Measurements from ENCODE around the gene OLFM2. TPM values are rescaled to one million over a fixed set of nuclear protein-coding genes. Genes with fewer than 3 reads are reported as not detected.
"Not testable (repeated sequence)": the region's sequence is repeated elsewhere in the genome, so short reads cannot be mapped to it uniquely, and the experiment has no call there.

Gene OLFM2
- total and polyA plus RNA-seq, 10 donors, result 1.5 to 4.6 (median 2.5) TPM

DNA sequence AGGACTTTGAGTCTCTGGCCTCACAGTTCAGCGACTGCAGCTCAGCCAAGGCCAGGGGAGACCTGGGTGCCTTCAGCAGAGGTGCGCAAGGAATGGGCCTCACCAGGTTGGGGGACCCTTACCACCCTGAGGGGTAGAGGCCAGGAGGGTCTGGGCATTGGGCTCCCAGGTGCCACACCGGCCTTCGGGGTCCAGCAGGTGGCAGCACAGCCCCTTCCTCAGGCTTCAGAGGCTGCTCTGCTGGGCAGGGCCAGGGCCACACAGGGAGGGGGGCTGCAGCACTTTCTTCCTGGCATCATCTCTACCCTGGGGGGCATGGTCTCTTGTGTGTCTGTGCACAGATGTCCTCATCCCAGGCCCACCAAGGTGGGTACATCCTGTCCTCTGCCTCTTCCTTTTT, 88.3 kb downstream of the OLFM2 start:
- TF ChIP-seq, protein P1, sequence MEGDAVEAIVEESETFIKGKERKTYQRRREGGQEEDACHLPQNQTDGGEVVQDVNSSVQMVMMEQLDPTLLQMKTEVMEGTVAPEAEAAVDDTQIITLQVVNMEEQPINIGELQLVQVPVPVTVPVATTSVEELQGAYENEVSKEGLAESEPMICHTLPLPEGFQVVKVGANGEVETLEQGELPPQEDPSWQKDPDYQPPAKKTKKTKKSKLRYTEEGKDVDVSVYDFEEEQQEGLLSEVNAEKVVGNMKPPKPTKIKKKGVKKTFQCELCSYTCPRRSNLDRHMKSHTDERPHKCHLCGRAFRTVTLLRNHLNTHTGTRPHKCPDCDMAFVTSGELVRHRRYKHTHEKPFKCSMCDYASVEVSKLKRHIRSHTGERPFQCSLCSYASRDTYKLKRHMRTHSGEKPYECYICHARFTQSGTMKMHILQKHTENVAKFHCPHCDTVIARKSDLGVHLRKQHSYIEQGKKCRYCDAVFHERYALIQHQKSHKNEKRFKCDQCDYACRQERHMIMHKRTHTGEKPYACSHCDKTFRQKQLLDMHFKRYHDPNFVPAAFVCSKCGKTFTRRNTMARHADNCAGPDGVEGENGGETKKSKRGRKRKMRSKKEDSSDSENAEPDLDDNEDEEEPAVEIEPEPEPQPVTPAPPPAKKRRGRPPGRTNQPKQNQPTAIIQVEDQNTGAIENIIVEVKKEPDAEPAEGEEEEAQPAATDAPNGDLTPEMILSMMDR (IDR thresholded peaks at IDR 0.05 in 8 of 11, conservative IDR thresholded peaks at IDR 0.05 in 3 of 11), result peak in 6 of 11 experiments; percentile 3 to 55 (median 30)
- TF ChIP-seq POLR2AphosphoS5 (IDR thresholded peaks at IDR 0.05) (no peak), POLR2A (IDR thresholded peaks at IDR 0.05) (no peak)
- peaks cover 0 to 96% (median 59%) of the 10 kb centered on the region in 6 donors for H3K36me3 ChIP-seq
- H3K27me3 ChIP-seq (replicated peaks in 1 of 7), result no peaks in the 10 kb centered on the region
- no peak for DNase-seq
- H3K4me1 ChIP-seq, result peaks cover 0 to 9% (median 0%) of the 10 kb centered on the region in 6 donors
- peaks cover 0 to 11% (median 9%) of the 10 kb centered on the region in 8 donors for H3K9me3 ChIP-seq
- WGBS, 5 donors, result 75 to 90% (median 86%) methylated on average over 2 to 4 of the region's 4 CpGs; no CpG with 5 or more reads in 1 of the 5 donors
- H3K4me3 ChIP-seq, result no peak overlapping the region
- intact Hi-C loops (cut with DNase I; ENCODE audit: low total_unique reads), result no loop called here
- H3K27ac ChIP-seq, result peak overlapping the region in 1 of 8 donors; percentile 11

DNA sequence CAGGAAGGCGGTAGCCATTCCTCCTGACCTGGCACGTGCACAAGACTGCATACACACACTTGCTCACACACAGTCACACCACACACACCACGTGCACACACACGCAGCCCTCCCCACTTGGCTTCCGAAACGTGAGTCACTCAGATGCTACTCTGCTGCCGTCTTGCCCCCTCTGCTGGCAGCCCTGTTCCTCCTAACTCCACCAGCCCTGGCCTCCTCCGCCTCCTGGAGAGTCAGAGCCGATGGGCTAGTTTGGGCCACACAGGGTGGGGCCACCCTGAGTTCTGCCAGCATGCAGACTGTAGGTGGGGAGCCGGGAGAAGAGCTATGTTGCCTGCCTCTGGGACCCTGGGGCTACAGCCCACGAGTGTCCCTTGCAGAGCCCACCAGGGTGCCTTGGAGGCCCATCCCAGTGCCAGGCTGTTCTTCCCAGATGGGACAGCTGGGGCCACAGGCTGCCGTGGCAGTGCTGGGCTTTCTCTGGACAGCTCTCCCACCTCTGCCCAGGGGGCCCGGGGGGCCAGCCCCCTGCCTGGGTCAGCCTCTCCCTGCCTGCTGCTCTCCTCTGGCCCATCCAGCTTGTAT, 89.1 kb downstream of the OLFM2 start:
- peaks cover 0 to 98% (median 68%) of the 10 kb centered on the region in 6 donors for H3K36me3 ChIP-seq
- no peak for DNase-seq

DNA sequence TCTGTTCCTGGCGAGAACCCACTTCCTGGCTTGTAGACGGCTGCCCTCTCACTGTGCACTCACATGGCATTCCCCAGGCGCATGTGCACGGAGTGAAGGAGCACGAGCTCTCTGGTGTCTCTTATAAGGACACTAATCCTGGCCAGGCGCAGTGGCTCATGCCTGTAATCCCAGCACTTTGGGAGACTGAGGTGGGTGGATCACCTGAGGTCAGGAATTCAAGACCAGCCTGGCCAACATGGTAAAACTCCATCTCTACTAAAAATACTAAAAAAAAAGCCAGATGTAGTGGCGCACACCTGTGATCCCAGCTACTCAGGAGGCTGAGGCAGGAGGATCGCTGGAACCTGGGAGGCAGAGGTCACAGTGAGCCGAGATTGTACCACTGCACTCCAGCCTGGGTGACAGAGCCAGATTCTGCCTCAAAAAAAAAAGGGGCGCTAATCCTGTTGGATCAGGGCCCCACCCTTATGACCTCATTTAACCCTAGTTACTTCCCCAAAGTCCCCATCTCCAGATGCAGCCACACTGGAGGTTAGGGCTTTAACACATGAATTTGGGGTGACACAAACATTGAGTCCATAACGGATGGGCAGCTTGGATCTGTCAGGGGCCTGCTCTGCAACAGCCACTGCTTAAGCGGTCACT, 92.6 kb downstream of the OLFM2 start:
- Histone ChIP-seq H3K9me3 (peaks cover 0 to 14% (median 9%) of the 10 kb centered on the region in 8 donors), H3K36me3 (peaks cover 3 to 100% (median 88%) of the 10 kb centered on the region in 6 donors), H3K4me1 (peaks cover 0 to 11% (median 0%) of the 10 kb centered on the region in 6 donors)
- DNase-seq; H3K27ac ChIP-seq; intact Hi-C loops (cut with DNase I; ENCODE audit: low total_unique reads); H3K27me3 ChIP-seq (replicated peaks in 1 of 7); H3K4me3 ChIP-seq: not testable (repeated sequence)
- 91 to 96% (median 96%) methylated on average over 8 to 12 of the region's 12 CpGs for WGBS, 5 donors

More for the DNA sequence above, 89.1 kb downstream of the OLFM2 start:
- intact Hi-C loops (cut with DNase I; ENCODE audit: low total_unique reads), result no loop called here
- H3K4me3 ChIP-seq, result no peak overlapping the region
- no peak overlapping the region for H3K27ac ChIP-seq
- TF ChIP-seq, protein P1 (IDR thresholded peaks at IDR 0.05 in 8 of 11, conservative IDR thresholded peaks at IDR 0.05 in 3 of 11), result peak in 2 of 11 experiments; percentile 14 to 20
- TF ChIP-seq POLR2A (IDR thresholded peaks at IDR 0.05), result no peak
- H3K27me3 ChIP-seq (replicated peaks in 1 of 7), result no peaks in the 10 kb centered on the region
- H3K4me1 ChIP-seq, result peaks cover 0 to 9% (median 0%) of the 10 kb centered on the region in 6 donors
- peaks cover 0 to 14% (median 9%) of the 10 kb centered on the region in 8 donors for H3K9me3 ChIP-seq
- WGBS, 5 donors, result 64 to 87% (median 76%) methylated on average over 7 to 13 of the region's 13 CpGs

DNA sequence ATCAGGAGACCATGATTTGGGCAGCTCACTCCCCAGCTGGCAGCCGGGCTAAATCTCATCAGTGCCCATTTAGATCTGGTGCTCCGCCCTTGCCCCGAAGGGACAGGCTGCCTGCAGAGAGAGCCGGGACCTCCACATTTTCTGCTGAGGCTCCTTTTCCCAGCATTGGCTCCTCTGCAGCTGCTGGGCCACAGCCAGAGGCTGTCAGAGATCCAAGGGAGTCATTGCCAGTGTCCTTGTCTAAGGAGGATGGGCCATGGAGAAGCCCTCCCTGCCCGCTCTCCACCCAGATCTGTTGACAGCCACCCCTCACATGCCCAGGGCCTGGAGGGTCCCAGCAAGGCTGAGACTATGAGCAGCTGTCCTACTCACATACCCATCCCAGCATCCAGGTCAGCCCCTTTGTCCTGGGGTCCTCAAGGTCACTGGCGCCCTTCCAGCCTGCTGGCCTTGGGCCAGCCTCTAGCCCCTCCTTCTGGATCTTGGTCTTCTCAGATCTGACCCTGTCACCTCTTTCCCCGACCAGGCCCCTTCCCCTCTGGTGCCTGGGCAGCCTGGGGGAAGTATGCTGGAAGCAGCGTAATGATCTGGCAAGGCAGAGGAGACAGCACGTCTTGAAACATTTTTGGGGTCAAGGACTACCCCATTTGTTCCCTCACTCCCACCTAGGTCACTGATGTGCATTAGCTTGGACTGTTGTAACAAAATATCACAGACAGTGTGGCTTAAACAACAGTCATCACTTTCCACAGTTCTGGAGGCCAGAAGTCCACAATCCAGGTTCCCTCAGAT, 93.3 kb downstream of the OLFM2 start:
- H3K27me3 ChIP-seq (replicated peaks in 1 of 7), result no peaks in the 10 kb centered on the region
- TF ChIP-seq, protein P1 (IDR thresholded peaks at IDR 0.05 in 8 of 11, conservative IDR thresholded peaks at IDR 0.05 in 3 of 11), result no peak
- TF ChIP-seq POLR2AphosphoS5 (IDR thresholded peaks at IDR 0.05) (no peak), POLR2A (IDR thresholded peaks at IDR 0.05) (no peak)
- H3K4me3 ChIP-seq, result no peak overlapping the region
- peaks cover 0 to 14% (median 9%) of the 10 kb centered on the region in 8 donors for H3K9me3 ChIP-seq
- no peak overlapping the region for H3K27ac ChIP-seq
- WGBS, 5 donors, result 82 to 90% (median 86%) methylated on average over 5 to 9 of the region's 9 CpGs
- DNase-seq, result no peak
- intact Hi-C loops (cut with DNase I; ENCODE audit: low total_unique reads), result no loop called here
- peaks cover 3 to 100% (median 87%) of the 10 kb centered on the region in 6 donors for H3K36me3 ChIP-seq
- peaks cover 0 to 17% (median 0%) of the 10 kb centered on the region in 6 donors for H3K4me1 ChIP-seq

Measured in spleen (tissue), 11 donors.